Measurements from ENCODE around the gene PEPD.

GRCh38 chr19:33527125-33527524 lies 5.5 kb upstream of the PEPD start:
- TF ChIP-seq CTCF (conservative IDR thresholded peaks at IDR 0.05; ENCODE audit: low read depth, low read length) (no peak), POLR2A (IDR thresholded peaks at IDR 0.05; ENCODE audit: low read depth, low read length) (no peak), SMC3 (IDR thresholded peaks at IDR 0.05; ENCODE audit: low read depth, low read length) (no peak), MAFK (IDR thresholded peaks at IDR 0.05; ENCODE audit: low read depth, low read length) (no peak), USF2 (IDR thresholded peaks at IDR 0.05; ENCODE audit: low read depth, low read length) (no peak), CHD1 (IDR thresholded peaks at IDR 0.05; ENCODE audit: low read depth, low read length) (no peak), MXI1 (IDR thresholded peaks at IDR 0.05; ENCODE audit: borderline replicate concordance, low read depth, low read length) (no peak), BHLHE40 (IDR thresholded peaks at IDR 0.05; ENCODE audit: low read depth, low read length) (no peak), RAD21 (IDR thresholded peaks at IDR 0.05; ENCODE audit: low read length) (no peak), RFX5 (IDR thresholded peaks at IDR 0.05; ENCODE audit: low read depth, low read length) (no peak), CEBPB (IDR thresholded peaks at IDR 0.05; ENCODE audit: low read depth, low read length) (no peak), RCOR1 (IDR thresholded peaks at IDR 0.05; ENCODE audit: insufficient replicate concordance, low read length) (no peak)
